IMR-90 (cell line): ENCODE results near the gene STAT4. TPM values are rescaled to one million over a fixed set of nuclear protein-coding genes. Genes with fewer than 3 reads are reported as not detected.
A peak's percentile ranks its signal among the peaks of the same experiment; 100 is the strongest.

ENCODE experiments used
- ATAC-seq: fragments of 200-7000 bp; cut with Tn5 transposase; 2 replicates; pipeline ENCODE4 v1.9.1; 2020; ENCODE audit warnings: low read depth, mild to moderate bottlenecking, moderate library complexity
- BruUV-seq: library from RNA; stranded (reverse); fragments of 400-500 nt; replicated peaks from 2 replicates; lab custom pipeline; 2021; lab: Mats Ljungman, UMichigan
- CTCF ChIA-PET: fragments of 300-600 bp; formaldehyde crosslinking; extraction: SDS; loops from one replicate; lab custom pipeline; 2021; ENCODE audit warnings: antibody characterized with exemption; lab: Yijun Ruan, JAX
- POLR2A ChIA-PET: fragments of 300-600 bp; sonication (Branson Sonifier 250); formaldehyde crosslinking; loops from one replicate; lab custom pipeline; 2022; ENCODE audit warnings: antibody characterized with exemption; ENCODE audit not compliant: unreplicated experiment; lab: Charles Lee
- DNase-seq: peaks from one replicate; pipeline ENCODE4 v3.0.0; 2013
- H2AFZ ChIP-seq: replicated peaks from 2 replicates; pipeline ENCODE3; 2013; ENCODE audit warnings: low read length, mild to moderate bottlenecking; ENCODE audit not compliant: poor library complexity
- H2AK5ac ChIP-seq: 2 replicates; pipeline ENCODE4 v1.6.1; 2013; ENCODE audit warnings: low read depth, low read length, inconsistent platforms
- H2AK9ac ChIP-seq: replicated peaks from 2 replicates; pipeline ENCODE3; 2013; ENCODE audit warnings: mild to moderate bottlenecking, low read depth, low read length, moderate library complexity; ENCODE audit not compliant: poor library complexity
- H2BK120ac ChIP-seq: 2 replicates; pipeline ENCODE4 v1.6.1; 2013; ENCODE audit warnings: low read depth, low read length, inconsistent platforms
- H2BK15ac ChIP-seq: 3 replicates; pipeline ENCODE4 v1.6.1; 2013; ENCODE audit warnings: low read depth, low read length, inconsistent platforms
- H2BK20ac ChIP-seq: 2 replicates; pipeline ENCODE4 v1.6.1; 2013; ENCODE audit warnings: low read depth, mild to moderate bottlenecking, inconsistent platforms, low read length, moderate library complexity
- H2BK5ac ChIP-seq: 2 replicates; pipeline ENCODE4 v1.6.1; 2013; ENCODE audit warnings: mild to moderate bottlenecking, low read depth, low read length, inconsistent platforms; ENCODE audit not compliant: poor library complexity, severe bottlenecking
- H3K14ac ChIP-seq: replicated peaks from 2 replicates; pipeline ENCODE4 v1.6.1; 2013; ENCODE audit warnings: low read depth, low read length, inconsistent platforms
- H3K18ac ChIP-seq: 2 replicates; pipeline ENCODE4 v1.6.1; 2013; ENCODE audit warnings: low read depth, low read length, control low read depth
- H3K23ac ChIP-seq: 2 replicates; pipeline ENCODE4 v1.6.1; 2013; ENCODE audit warnings: low read depth, low read length, inconsistent platforms
- H3K27ac ChIP-seq: 2 replicates; pipeline ENCODE4 v1.5.1; 2013; ENCODE audit warnings: mild to moderate bottlenecking, control low read depth, low read length; ENCODE audit not compliant: insufficient read depth
- H3K27me3 ChIP-seq: 2 replicates; pipeline ENCODE4 v1.6.1; 2013; ENCODE audit warnings: low read length; ENCODE audit not compliant: control insufficient read depth, insufficient read depth
- H3K36me3 ChIP-seq: 2 replicates; pipeline ENCODE4 v1.6.1; 2013; ENCODE audit warnings: low read length, mixed read lengths; ENCODE audit not compliant: control insufficient read depth, insufficient read depth
- H3K4ac ChIP-seq: 2 replicates; pipeline ENCODE4 v1.6.1; 2013; ENCODE audit warnings: low read depth, low read length, inconsistent platforms
- H3K4me1 ChIP-seq: 2 replicates; pipeline ENCODE4 v1.6.1; 2013; ENCODE audit warnings: low read length, mixed read lengths; ENCODE audit not compliant: control insufficient read depth, insufficient read depth
- H3K4me2 ChIP-seq: 2 replicates; pipeline ENCODE4 v1.6.1; 2013; ENCODE audit warnings: low read depth, mild to moderate bottlenecking, control low read depth, low read length, moderate library complexity
- H3K4me3 ChIP-seq: 2 replicates; pipeline ENCODE4 v1.5.1; 2013; ENCODE audit warnings: low read depth, mild to moderate bottlenecking, control low read depth, low read length, moderate library complexity; ENCODE audit not compliant: insufficient read depth
- H3K56ac ChIP-seq: 2 replicates; pipeline ENCODE4 v1.6.1; 2013; ENCODE audit warnings: low read length, inconsistent platforms; ENCODE audit not compliant: insufficient read depth; ENCODE audit errors: extremely low read depth
- H3K79me1 ChIP-seq, 2 experiments: 2 replicates each; pipeline ENCODE4 v1.6.1; 2013; ENCODE audit warnings: low read length in 2 of 2, inconsistent platforms in 1 of 2, low read depth in 1 of 2
- H3K9ac ChIP-seq: 2 replicates; pipeline ENCODE4 v1.6.1; 2013; ENCODE audit warnings: low read depth, low read length, control low read depth
- H3K9me1 ChIP-seq: 2 replicates; pipeline ENCODE4 v1.6.1; 2013; ENCODE audit warnings: low read length, inconsistent platforms; ENCODE audit not compliant: insufficient read depth
- H3K9me3 ChIP-seq: 2 replicates; pipeline ENCODE4 v1.6.1; 2013; ENCODE audit warnings: low read length; ENCODE audit not compliant: control insufficient read depth, insufficient read depth
- H4K20me1 ChIP-seq: 2 replicates; pipeline ENCODE4 v1.6.1; 2013; ENCODE audit warnings: low read length, inconsistent platforms; ENCODE audit not compliant: insufficient read depth
- H4K5ac ChIP-seq: 2 replicates; pipeline ENCODE4 v1.6.1; 2013; ENCODE audit warnings: mild to moderate bottlenecking, low read depth, low read length, control low read depth
- H4K8ac ChIP-seq, 2 experiments: 2 replicates each; pipeline ENCODE4 v1.6.1; 2013; ENCODE audit warnings: low read depth in 2 of 2, low read length in 2 of 2, control low read depth in 1 of 2, inconsistent platforms in 1 of 2
- H4K91ac ChIP-seq: 2 replicates; pipeline ENCODE4 v1.6.1; 2013; ENCODE audit warnings: low read depth, low read length, inconsistent platforms; ENCODE audit not compliant: insufficient read depth
- CEBPB ChIP-seq: IDR thresholded peaks from 2 replicates; pipeline ENCODE4 v1.6.1; 2012; ENCODE audit warnings: low read depth, low read length, improper control_type of control experiment
- USF2 ChIP-seq: fragments of 150-350 bp; IDR thresholded peaks from 2 replicates; pipeline ENCODE4 v1.6.1; 2017; ENCODE audit warnings: mild to moderate bottlenecking, antibody characterized with exemption, low read length, low read depth
- WGBS, 2 experiments: methylation state at CpG; one replicate each; pipeline versions ENCODE4 v1.1.5 to v1.1.7; 2013; ENCODE audit warnings: missing lambda C conversion rate in 2 of 2; ENCODE audit not compliant: insufficient read length in 1 of 2; ENCODE audit errors: extremely low coverage in 2 of 2; 5-methylcytosine and 5-hydroxymethylcytosine counted together
- dilution Hi-C: fragments of 300-500 bp; cut with HindIII; formaldehyde crosslinking; loops from one replicate; pipeline ENCODE4 v1.14.3; 2018; ENCODE audit warnings: low sequenced_read_pairs; ENCODE audit not compliant: unreplicated experiment
- in situ Hi-C: fragments of 300-500 bp; cut with MboI; formaldehyde crosslinking; loops from 3 replicates; pipeline ENCODE4 v1.14.3; 2019; ENCODE audit warnings: low sequenced_read_pairs, inconsistent platforms, mixed read lengths
- intact Hi-C: fragments of 100-400 bp; cut with micrococcal nuclease; formaldehyde crosslinking; loops from 2 replicates; pipeline ENCODE4 v1.10.0; 2022
- polyA plus RNA-seq, 3 experiments: library from polyadenylated mRNA; depleted of rRNA; stranded (reverse); fragments of >200 nt; gene quantifications; 2 replicates each; pipeline ENCODE4 v1.2.3, GENCODE V29; 2012; ENCODE audit warnings: low replicate concordance in 1 of 3
- total RNA-seq: library from RNA; depleted of rRNA; stranded (reverse); fragments of >200 nt; gene quantifications from 2 replicates; pipeline ENCODE4 v1.2.3, GENCODE V29; 2012

Gene STAT4
- total and polyA plus RNA-seq, 2 of the 4 experiments (the other 2 are of a cell fraction): 0.36 to 0.48 TPM

GRCh38 chr2:191012845-191013681 lies 137.7 kb downstream of the STAT4 start:
- Histone ChIP-seq H3K23ac (peak overlapping the region; percentile 85), H2AK9ac (peak overlapping the region; percentile 93), H2BK5ac (peak overlapping the region; percentile 83), H2AFZ (peak overlapping the region; percentile 93), H3K27me3 (no peaks in the 10 kb centered on the region), H3K36me3 (peaks cover 10% of the 10 kb centered on the region), H3K4me1 (peaks cover 12% of the 10 kb centered on the region), H3K4ac (peak overlapping the region; percentile 68), H3K56ac (peak overlapping the region; percentile 64), H3K27ac (peak overlapping the region; percentile 82), H3K79me1 (peaks cover 30 to 52% of the 10 kb centered on the region in 2 experiments), H3K9me3 (no peaks in the 10 kb centered on the region), H4K5ac (peak overlapping the region; percentile 46; the same call in 1 of the 2 replicates), H3K18ac (peak overlapping the region; percentile 66), H3K9me1 (peaks cover 24% of the 10 kb centered on the region), H3K9ac (peak overlapping the region; percentile 87), H3K14ac (peak overlapping the region; percentile 92), H2AK5ac (peak overlapping the region; percentile 76; the same call in 1 of the 2 replicates), H3K4me2 (peak overlapping the region; percentile 92), H4K8ac (peak overlapping the region; percentile 19 to 59; a peak in 3 of 4 replicates), H2BK15ac (peak overlapping the region; percentile 63; the same call in 1 of the 3 replicates), H2BK20ac (no peak overlapping the region), H4K91ac (peak overlapping the region; percentile 40), H3K4me3 (peak overlapping the region; percentile 82), H4K20me1 (peaks cover 15% of the 10 kb centered on the region; the same call in 1 of the 2 replicates), H2BK120ac (peak overlapping the region; percentile 68)
- TF ChIP-seq USF2 (no peak), CEBPB (peak; percentile 94)
- dilution Hi-C loops (no loop called here), in situ Hi-C loops (no loop called here), intact Hi-C loops (loop anchor here (1.0 to 5.0 kb wide), 2 partner anchors 34 to 142 kb away; no protein-coding TSS in a partner anchor)
- WGBS, 2 experiments: 0% methylated on average over 7 of the region's 14 CpGs; no CpG with 5 or more reads in 1 of the 2 experiments
- DNase-seq (peak; percentile 30), ATAC-seq (peak; percentile 2)
- ChIA-PET CTCF (interaction anchor here (0.5 to 1.7 kb wide), 4 partner anchors 17 to 223 kb away, joined by 3 to 5 read pairs (median 4); no protein-coding TSS in a partner anchor), POLR2A (interaction anchor here (1.0 kb wide), 1 partner anchor 8 kb away, joined by 4 read pairs; no protein-coding TSS in a partner anchor)
- BruUV-seq: no TSS peak
